HG03066 (cell line): Measurements from ENCODE around the gene LUZP1.
"Not testable (repeated sequence)": the region's sequence is repeated elsewhere in the genome, so short reads cannot be mapped to it uniquely, and the experiment has no call there.

Experiments
- ATAC-seq: cut with Tn5 transposase; IDR thresholded peaks from one replicate; pipeline ENCODE4 v1.9.1; 2021; ENCODE audit warnings: low read depth; ENCODE audit not compliant: unreplicated experiment

LUZP1 gene

DNA sequence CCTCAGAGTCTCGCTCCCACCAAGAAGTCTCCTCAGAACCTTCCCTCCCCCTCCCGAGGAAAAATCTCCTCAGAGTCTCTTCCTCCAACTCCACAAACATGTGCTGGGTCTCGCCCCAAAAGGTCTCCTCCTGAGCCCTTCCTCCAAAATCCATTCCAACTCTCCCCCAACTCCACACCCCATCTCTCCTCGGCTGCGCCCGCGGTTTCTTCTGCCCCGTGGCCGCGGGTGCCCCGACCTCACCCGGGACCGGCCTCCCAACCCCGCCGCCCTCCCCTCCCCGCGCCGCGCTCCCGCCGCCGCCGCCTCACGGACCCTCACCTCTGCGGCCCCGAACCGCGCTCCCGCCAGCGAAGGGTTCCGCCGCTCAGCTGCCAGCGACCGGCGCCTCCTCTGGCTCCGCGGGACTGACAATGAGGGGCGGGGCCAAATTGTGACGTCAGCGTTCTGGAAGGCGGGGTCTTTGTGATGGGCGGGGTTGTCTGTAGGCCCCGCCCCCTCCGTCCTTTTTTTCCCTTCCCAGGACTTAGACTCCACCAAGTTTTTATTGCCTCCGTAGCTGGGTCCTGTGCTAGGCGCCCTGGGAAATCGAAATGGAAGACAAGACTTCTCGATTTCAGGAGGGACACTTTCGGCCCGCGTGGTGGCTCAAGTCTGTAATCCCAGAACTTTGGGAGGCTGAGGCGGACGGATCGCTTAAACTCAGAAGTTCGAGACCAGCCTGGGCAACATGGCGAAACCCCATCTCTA, at the start of gene LUZP1:
Gene LUZP1 (minus strand): TSS at position 412 of the 750 bp plus-strand sequence.
- no peak for ATAC-seq

- no peak for ATAC-seq
Observed at GRCh38 chr1:23217421-23218115, 48.9 kb upstream of the LUZP1 start, which contains the start of gene HTR1D. TSS of gene HTR1D (minus strand) at chr1:23217502. CDS start at chr1:23194219, 23,283 bp downstream.

- no peak for ATAC-seq
Observed at GRCh38 chr1:23216771-23217420, 48.2 kb upstream of the LUZP1 start.

DNA sequence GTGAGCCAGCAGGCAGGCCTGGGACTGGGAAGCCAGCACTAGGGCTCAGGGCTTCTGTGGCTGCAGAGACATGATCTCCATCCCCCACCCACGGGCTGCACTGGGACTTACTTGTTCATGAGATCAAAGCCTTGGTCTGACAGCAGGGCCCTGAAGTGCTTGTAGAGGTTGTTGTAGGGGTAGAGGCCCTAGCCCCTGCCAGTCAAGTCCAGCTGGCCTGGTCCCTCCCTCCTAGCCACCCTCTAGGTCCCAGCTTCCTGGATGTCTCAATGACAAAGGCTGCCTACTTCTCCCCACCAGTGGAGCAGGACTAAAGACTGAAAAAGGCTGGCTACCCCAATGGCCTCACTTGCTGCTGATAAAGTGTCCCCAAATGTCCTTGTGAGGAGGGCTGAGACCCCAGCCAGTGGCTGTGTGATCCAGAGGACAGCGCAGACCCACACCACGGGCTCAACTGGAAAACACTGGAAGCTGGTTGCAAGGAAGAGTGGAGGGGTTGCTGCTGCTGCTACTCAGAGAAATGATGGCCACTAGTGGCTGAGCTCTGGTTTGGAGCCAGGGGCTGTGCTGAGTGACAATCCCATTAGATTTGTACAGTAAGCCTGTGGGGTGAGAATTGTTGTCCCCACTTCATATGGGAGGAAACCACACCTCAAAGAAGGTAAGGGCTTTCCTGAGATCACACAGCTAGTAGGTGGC, 47.2 kb upstream of the LUZP1 start:
- ATAC-seq: no peak

GRCh38 chr1:23215291-23215690, 46.6 kb upstream of the LUZP1 start:
- no peak for ATAC-seq

GRCh38 chr1:23214640-23215039, 46.0 kb upstream of the LUZP1 start:
- no peak for ATAC-seq

DNA sequence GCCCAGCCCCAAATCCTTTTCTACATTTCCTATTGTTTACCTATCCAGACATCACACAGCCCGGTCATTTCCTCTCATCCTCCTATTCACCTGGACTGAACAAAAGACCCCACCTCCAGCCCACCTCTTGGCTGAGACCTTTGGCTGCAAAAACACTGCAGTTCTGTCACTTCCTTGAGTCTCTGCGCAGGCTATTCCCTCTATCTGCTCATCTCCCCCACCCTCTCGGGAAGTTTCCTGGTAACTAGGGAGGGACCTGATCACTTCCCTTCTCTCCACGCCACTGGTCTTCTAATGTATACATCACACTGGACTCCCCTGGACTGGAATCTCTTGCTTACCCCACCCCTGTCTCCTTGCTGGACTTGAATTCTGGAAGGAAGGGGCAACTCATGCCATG, 43.3 kb upstream of the LUZP1 start:
- ATAC-seq: no peak

DNA sequence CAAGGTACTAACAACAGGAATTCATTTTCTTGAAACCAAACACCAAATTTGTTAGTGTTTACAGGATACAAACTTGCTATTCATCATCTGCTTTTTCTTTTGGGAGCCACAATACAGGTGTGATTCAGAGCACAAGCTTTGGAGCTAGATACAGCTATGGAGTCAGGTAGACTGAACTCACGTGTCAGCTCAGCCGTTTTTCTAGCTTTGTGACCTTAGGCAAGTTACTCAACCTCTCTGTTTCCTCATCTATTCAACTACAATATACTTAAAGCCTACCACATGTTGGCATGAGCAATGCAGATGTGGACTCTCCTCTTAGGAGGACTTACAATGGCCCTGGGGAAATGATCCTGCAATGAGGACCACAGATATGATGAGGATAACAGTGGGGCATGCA, 42.3 kb upstream of the LUZP1 start:
- ATAC-seq: no peak

DNA sequence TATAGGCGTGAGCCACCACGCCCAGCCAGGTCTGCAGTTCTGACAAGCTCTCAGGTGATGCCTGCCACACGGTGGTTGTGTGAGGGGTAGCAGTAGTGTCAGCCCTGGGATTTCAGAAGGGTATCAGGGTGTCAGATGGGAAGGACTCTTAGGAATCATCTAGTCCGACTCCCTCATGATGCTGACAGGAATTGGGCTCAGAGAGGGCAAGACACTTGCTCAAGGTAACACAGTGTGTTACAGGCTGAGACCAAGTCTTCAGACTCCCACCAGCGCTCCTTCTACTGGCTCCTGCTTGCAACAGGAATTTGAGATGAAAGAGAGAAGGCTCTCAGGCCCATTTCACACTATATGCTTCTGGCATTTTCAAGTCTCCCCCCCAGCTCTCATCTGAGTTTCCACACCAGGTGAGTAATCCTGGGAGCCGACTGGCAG, 41.7 kb upstream of the LUZP1 start:
- ATAC-seq: no peak

DNA sequence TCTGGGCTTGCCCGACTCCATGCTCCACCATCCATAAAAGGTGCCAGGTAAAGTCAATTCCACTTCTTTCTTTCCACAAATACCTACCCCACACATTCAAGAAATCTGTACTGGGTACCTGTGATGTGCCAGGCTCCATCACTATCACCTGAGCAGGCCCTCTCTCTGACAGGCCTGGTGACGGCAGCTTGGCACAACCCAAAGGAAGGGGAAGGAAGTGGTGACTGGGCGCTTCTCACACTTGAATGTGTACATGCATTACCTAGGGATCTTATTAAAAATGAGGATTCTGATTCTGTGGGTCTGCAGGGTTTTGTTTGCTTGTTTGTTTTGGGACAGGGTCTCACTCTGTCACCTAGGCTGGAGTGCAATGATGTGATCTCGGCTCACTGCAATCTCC, 41.1 kb upstream of the LUZP1 start:
- ATAC-seq: no peak

- ATAC-seq: no peak
Observed at GRCh38 chr1:23208527-23208926, 39.9 kb upstream of the LUZP1 start.

DNA sequence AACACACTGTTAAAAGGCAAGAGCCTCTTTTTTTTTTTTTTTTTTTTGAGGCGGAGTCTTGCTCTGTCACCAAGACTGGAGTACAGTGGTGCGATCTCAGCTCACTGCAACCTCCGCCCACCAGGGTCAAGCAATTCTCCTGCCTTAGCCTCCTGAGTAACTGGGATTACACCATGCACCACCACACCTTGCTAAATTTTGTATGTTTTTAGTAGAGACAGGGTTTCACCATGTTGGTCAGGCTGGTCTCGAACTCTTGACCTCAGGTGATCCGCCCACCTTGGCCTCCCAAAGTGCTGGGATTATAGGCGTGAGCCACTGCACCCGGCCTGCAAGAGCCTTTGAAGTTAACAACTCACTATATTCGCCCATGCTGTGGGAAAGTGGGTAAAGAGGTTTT, 39.1 kb upstream of the LUZP1 start:
- not testable (repeated sequence) for ATAC-seq

GRCh38 chr1:23202263-23202749, 33.6 kb upstream of the LUZP1 start:
- ATAC-seq: no peak

DNA sequence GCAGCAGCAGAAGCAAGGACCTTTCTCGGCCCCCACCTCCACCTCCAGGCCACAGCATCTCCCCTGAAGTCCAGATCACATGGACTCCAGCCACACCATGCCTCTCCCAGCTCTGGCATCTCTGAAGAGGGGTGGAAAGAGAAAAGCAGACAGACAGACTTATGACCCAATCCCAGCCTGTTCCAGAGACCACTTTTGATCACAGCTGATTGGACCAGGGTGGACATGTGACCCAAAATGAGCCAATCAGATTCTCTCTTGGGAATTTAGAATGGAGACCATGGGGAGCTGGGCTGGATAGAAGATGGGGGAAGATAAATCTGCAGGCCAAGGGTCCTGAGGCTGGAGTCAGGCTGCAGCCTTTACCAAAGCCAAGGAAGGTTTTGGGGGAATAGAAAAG, 32.2 kb upstream of the LUZP1 start:
- no peak for ATAC-seq

DNA sequence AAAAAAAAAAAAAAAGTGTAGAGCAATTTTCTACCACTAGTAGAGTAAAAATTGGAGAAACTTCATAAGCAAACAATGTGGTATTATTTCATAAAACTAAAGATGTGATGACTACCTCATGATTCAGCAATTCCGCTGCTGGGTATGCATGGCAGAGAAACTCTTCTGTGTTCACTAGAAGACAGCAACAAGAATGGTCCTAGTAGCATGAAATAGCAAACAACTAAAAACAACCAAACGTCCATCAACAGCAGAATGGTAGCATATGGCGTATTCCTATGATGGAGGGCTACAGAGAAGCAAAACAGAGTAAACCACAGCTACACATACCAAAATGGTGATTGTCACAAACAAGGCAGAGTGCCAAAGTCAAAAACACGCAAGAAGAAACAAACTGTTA, 29.7 kb upstream of the LUZP1 start:
- no peak for ATAC-seq

- no peak for ATAC-seq
Observed at GRCh38 chr1:23196627-23197328, 28.1 kb upstream of the LUZP1 start.

DNA sequence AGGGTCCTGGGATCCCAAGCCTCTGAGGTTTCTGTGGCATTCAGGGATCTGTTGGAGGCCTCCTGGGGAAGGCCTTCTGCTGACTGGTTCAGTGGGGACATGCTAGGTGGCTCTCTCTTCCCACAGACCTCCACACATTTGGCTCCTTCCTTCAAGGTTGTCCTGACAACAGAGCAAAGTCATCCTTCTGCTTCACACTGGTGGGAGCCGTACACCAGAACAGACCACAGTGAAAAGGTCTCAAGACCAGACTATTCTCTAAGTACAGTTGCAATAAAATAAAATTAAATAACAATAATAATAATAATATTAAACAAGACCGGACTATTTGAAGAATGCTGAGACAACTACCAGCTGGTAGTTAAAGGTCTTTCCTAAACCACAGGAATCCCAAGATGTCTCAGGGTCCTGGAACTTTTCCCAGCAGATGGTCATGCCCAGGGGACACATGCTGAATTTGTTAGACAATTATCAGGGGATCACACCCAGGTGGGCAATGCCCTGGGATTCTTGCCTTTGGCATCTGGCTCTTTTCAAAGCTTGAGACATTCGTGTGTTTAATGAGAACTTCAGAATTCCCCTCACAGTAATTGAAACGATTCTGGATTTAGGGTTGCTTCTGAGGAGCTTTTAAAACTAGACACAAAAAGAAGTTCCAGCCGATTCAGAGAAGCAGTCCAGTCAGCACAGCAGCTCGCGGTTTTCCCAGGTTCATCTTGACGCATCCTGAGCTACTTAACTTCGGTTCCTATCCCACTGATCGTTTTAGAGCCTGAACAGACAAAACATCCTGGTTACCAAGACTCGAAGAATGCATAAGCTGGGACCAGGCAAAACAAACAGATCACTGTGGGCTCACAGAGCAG, 25.7 kb upstream of the LUZP1 start:
- no peak for ATAC-seq

- no peak for ATAC-seq
Observed at GRCh38 chr1:23193391-23194118, 24.9 kb upstream of the LUZP1 start.

GRCh38 chr1:23191199-23191598, 22.5 kb upstream of the LUZP1 start:
- ATAC-seq: no peak
